T-helper 2 cell treated with Interferon-gamma antibody and Interleukin-4, amounts not matched to agents 5 μg/mL and 100 μg/mL, for 36 hours (primary cell): ENCODE data around the gene THSD4.

ENCODE experiments used
- DNase-seq: peaks from one replicate; pipeline ENCODE4 v3.0.0; 2021; ENCODE audit warnings: low spot score
- H3K27ac Mint-ChIP-seq: one replicate; pipeline ENCODE4 v1.8.0; 2021; ENCODE audit warnings: mild to moderate bottlenecking, mixed read lengths
- H3K27me3 Mint-ChIP-seq: one replicate; pipeline ENCODE4 v1.8.0; 2021; ENCODE audit warnings: low read depth, mixed read lengths
- H3K36me3 Mint-ChIP-seq: one replicate; pipeline ENCODE4 v1.8.0; 2021; ENCODE audit warnings: low read depth, mixed read lengths
- H3K4me1 Mint-ChIP-seq: one replicate; pipeline ENCODE4 v1.8.0; 2021; ENCODE audit warnings: low read depth, mixed read lengths
- H3K4me3 Mint-ChIP-seq: one replicate; pipeline ENCODE4 v1.8.0; 2022; ENCODE audit warnings: mild to moderate bottlenecking, moderate library complexity, mixed read lengths
- H3K9me3 Mint-ChIP-seq: one replicate; pipeline ENCODE4 v1.8.0; 2021; ENCODE audit warnings: mixed read lengths

The THSD4 gene

GRCh38 chr15:71337197-71337845 lies 222.1 kb downstream of the THSD4 start:
- Mint-ChIP-seq H3K36me3 (no peaks in the 10 kb centered on the region), H3K4me3 (no peak overlapping the region), H3K27ac (no peak overlapping the region), H3K27me3 (peaks cover 5% of the 10 kb centered on the region), H3K9me3 (no peaks in the 10 kb centered on the region), H3K4me1 (peaks cover 10% of the 10 kb centered on the region)
- DNase-seq, result no peak

GRCh38 chr15:71338265-71338664 lies 223.0 kb downstream of the THSD4 start:
- Mint-ChIP-seq H3K4me3 (no peak overlapping the region), H3K27ac (no peak overlapping the region), H3K36me3 (no peaks in the 10 kb centered on the region), H3K9me3 (no peaks in the 10 kb centered on the region), H3K27me3 (peaks cover 5% of the 10 kb centered on the region), H3K4me1 (peaks cover 8% of the 10 kb centered on the region)
- DNase-seq, result no peak

GRCh38 chr15:71338827-71339542 lies 223.7 kb downstream of the THSD4 start:
- Mint-ChIP-seq H3K27me3 (peaks cover 5% of the 10 kb centered on the region), H3K4me1 (peaks cover 2% of the 10 kb centered on the region), H3K36me3 (no peaks in the 10 kb centered on the region), H3K27ac (no peak overlapping the region), H3K9me3 (no peaks in the 10 kb centered on the region), H3K4me3 (no peak overlapping the region)
- no peak for DNase-seq

GRCh38 chr15:71341811-71342550 lies 226.7 kb downstream of the THSD4 start:
- no peak for DNase-seq
- Mint-ChIP-seq H3K4me3 (no peak overlapping the region), H3K27me3 (peaks cover 2% of the 10 kb centered on the region), H3K36me3 (no peaks in the 10 kb centered on the region), H3K4me1 (no peaks in the 10 kb centered on the region), H3K27ac (no peak overlapping the region), H3K9me3 (no peaks in the 10 kb centered on the region)

- Mint-ChIP-seq H3K9me3 (no peaks in the 10 kb centered on the region), H3K27me3 (peaks cover 2% of the 10 kb centered on the region), H3K36me3 (no peaks in the 10 kb centered on the region), H3K27ac (no peak overlapping the region), H3K4me3 (no peak overlapping the region), H3K4me1 (no peaks in the 10 kb centered on the region)
- DNase-seq, result no peak
Measured at GRCh38 chr15:71342658-71343057, 227.4 kb downstream of the THSD4 start.

- Mint-ChIP-seq H3K27ac (no peak overlapping the region), H3K36me3 (no peaks in the 10 kb centered on the region), H3K4me3 (no peak overlapping the region), H3K4me1 (no peaks in the 10 kb centered on the region), H3K27me3 (peaks cover 4% of the 10 kb centered on the region), H3K9me3 (no peaks in the 10 kb centered on the region)
- no peak for DNase-seq
Measured at GRCh38 chr15:71344316-71344715, 229.0 kb downstream of the THSD4 start.

GRCh38 chr15:71345186-71345585 lies 229.9 kb downstream of the THSD4 start:
- Mint-ChIP-seq H3K4me1 (no peaks in the 10 kb centered on the region), H3K9me3 (no peaks in the 10 kb centered on the region), H3K4me3 (no peak overlapping the region), H3K27me3 (peaks cover 8% of the 10 kb centered on the region), H3K36me3 (no peaks in the 10 kb centered on the region), H3K27ac (no peak overlapping the region)
- DNase-seq, result no peak

GRCh38 chr15:71346464-71346863 lies 231.2 kb downstream of the THSD4 start:
- Mint-ChIP-seq H3K27me3 (peaks cover 9% of the 10 kb centered on the region), H3K27ac (no peak overlapping the region), H3K4me1 (no peaks in the 10 kb centered on the region), H3K36me3 (no peaks in the 10 kb centered on the region), H3K9me3 (no peaks in the 10 kb centered on the region), H3K4me3 (no peak overlapping the region)
- DNase-seq, result no peak

- Mint-ChIP-seq H3K27me3 (peaks cover 15% of the 10 kb centered on the region), H3K36me3 (no peaks in the 10 kb centered on the region), H3K9me3 (no peaks in the 10 kb centered on the region)
Measured at GRCh38 chr15:71348597-71348996, 233.3 kb downstream of the THSD4 start.

GRCh38 chr15:71349336-71349735 lies 234.1 kb downstream of the THSD4 start:
- H3K27ac Mint-ChIP-seq, result no peak overlapping the region
- DNase-seq, result no peak
- no peaks in the 10 kb centered on the region for H3K4me1 Mint-ChIP-seq
- no peaks in the 10 kb centered on the region for H3K36me3 Mint-ChIP-seq
- no peak overlapping the region for H3K4me3 Mint-ChIP-seq
- peaks cover 15% of the 10 kb centered on the region for H3K27me3 Mint-ChIP-seq
- no peaks in the 10 kb centered on the region for H3K9me3 Mint-ChIP-seq

More at GRCh38 chr15:71348597-71348996, 233.3 kb downstream of the THSD4 start:
- DNase-seq, result no peak
- H3K4me3 Mint-ChIP-seq, result no peak overlapping the region
- H3K4me1 Mint-ChIP-seq, result no peaks in the 10 kb centered on the region
- H3K27ac Mint-ChIP-seq, result no peak overlapping the region

GRCh38 chr15:71349736-71350526 lies 234.7 kb downstream of the THSD4 start:
- H3K4me1 Mint-ChIP-seq, result no peaks in the 10 kb centered on the region
- DNase-seq, result no peak
- H3K27ac Mint-ChIP-seq, result no peak overlapping the region
- H3K4me3 Mint-ChIP-seq, result no peak overlapping the region
- H3K36me3 Mint-ChIP-seq, result no peaks in the 10 kb centered on the region
- peaks cover 15% of the 10 kb centered on the region for H3K27me3 Mint-ChIP-seq
- no peaks in the 10 kb centered on the region for H3K9me3 Mint-ChIP-seq

GRCh38 chr15:71350622-71351378 lies 235.5 kb downstream of the THSD4 start:
- Mint-ChIP-seq H3K4me1 (no peaks in the 10 kb centered on the region), H3K27ac (no peak overlapping the region), H3K9me3 (no peaks in the 10 kb centered on the region), H3K36me3 (no peaks in the 10 kb centered on the region), H3K4me3 (no peak overlapping the region), H3K27me3 (peaks cover 15% of the 10 kb centered on the region)
- no peak for DNase-seq

- no peak overlapping the region for H3K4me3 Mint-ChIP-seq
- H3K36me3 Mint-ChIP-seq, result no peaks in the 10 kb centered on the region
- H3K4me1 Mint-ChIP-seq, result no peaks in the 10 kb centered on the region
- no peak for DNase-seq
- peaks cover 15% of the 10 kb centered on the region for H3K27me3 Mint-ChIP-seq
- no peak overlapping the region for H3K27ac Mint-ChIP-seq
- H3K9me3 Mint-ChIP-seq, result no peaks in the 10 kb centered on the region
Measured at GRCh38 chr15:71352125-71352524, 236.9 kb downstream of the THSD4 start.
